H9 (cell line): Measurements from ENCODE around the gene IQSEC1. TPM values are rescaled to one million over a fixed set of nuclear protein-coding genes. Genes with fewer than 3 reads are reported as not detected.

ENCODE experiments used
- DNase-seq: peaks from one replicate; pipeline ENCODE4 v3.0.0-alpha.2; 2017
- H2AFZ ChIP-seq: one replicate; pipeline ENCODE4 v1.6.1; 2013; ENCODE audit warnings: mild to moderate bottlenecking, low read length, control low read depth, moderate library complexity
- H2AK5ac ChIP-seq: 2 replicates; pipeline ENCODE4 v1.6.1; 2013; ENCODE audit warnings: low read length, control low read depth, mixed read lengths; ENCODE audit not compliant: insufficient read length
- H2BK120ac ChIP-seq: one replicate; pipeline ENCODE4 v1.6.1; 2013; ENCODE audit warnings: low read depth, mild to moderate bottlenecking, low read length, control low read depth, inconsistent platforms; ENCODE audit not compliant: poor library complexity, severe bottlenecking
- H2BK12ac ChIP-seq: 2 replicates; pipeline ENCODE4 v1.6.1; 2013; ENCODE audit warnings: low read length, control low read depth, mixed read lengths, low read depth; ENCODE audit not compliant: insufficient read length
- H2BK15ac ChIP-seq: 2 replicates; pipeline ENCODE4 v1.6.1; 2013; ENCODE audit warnings: low read depth, low read length, control low read depth
- H2BK20ac ChIP-seq: one replicate; pipeline ENCODE4 v1.6.1; 2013; ENCODE audit warnings: low read depth, mild to moderate bottlenecking, low read length, control low read depth, inconsistent platforms; ENCODE audit not compliant: poor library complexity, severe bottlenecking
- H2BK5ac ChIP-seq: 2 replicates; pipeline ENCODE4 v1.6.1; 2013; ENCODE audit warnings: low read length, control low read depth, mixed read lengths; ENCODE audit not compliant: insufficient read length
- H3K14ac ChIP-seq: 2 replicates; pipeline ENCODE4 v1.6.1; 2013; ENCODE audit warnings: low read length, control low read depth; ENCODE audit not compliant: insufficient read depth
- H3K18ac ChIP-seq: 2 replicates; pipeline ENCODE4 v1.6.1; 2013; ENCODE audit warnings: low read depth, mild to moderate bottlenecking, mixed read lengths, low read length, control low read depth; ENCODE audit not compliant: insufficient read length
- H3K23ac ChIP-seq: 2 replicates; pipeline ENCODE4 v1.6.1; 2013; ENCODE audit warnings: low read length, control low read depth, mixed read lengths, low read depth; ENCODE audit not compliant: insufficient read length
- H3K23me2 ChIP-seq: 2 replicates; pipeline ENCODE4 v1.6.1; 2013; ENCODE audit warnings: low read depth, mild to moderate bottlenecking, mixed read lengths, low read length, control low read depth; ENCODE audit not compliant: insufficient read length, poor library complexity, severe bottlenecking
- H3K27ac ChIP-seq: 2 replicates; pipeline ENCODE4 v1.5.1; 2013; ENCODE audit warnings: low read length, control low read depth, mixed read lengths, low read depth; ENCODE audit not compliant: insufficient read length
- H3K27me3 ChIP-seq: 2 replicates; pipeline ENCODE4 v1.6.1; 2013; ENCODE audit warnings: low read length, control low read depth, inconsistent platforms; ENCODE audit not compliant: insufficient read depth
- H3K4ac ChIP-seq: 2 replicates; pipeline ENCODE4 v1.6.1; 2013; ENCODE audit warnings: low read depth, mild to moderate bottlenecking, control low read depth, inconsistent platforms, low read length, moderate library complexity
- H3K4me1 ChIP-seq: 2 replicates; pipeline ENCODE4 v1.6.1; 2013; ENCODE audit warnings: low read length, control low read depth, inconsistent platforms; ENCODE audit not compliant: insufficient read depth
- H3K4me2 ChIP-seq: 2 replicates; pipeline ENCODE4 v1.6.1; 2013; ENCODE audit warnings: low read length, control low read depth, mixed read lengths; ENCODE audit not compliant: insufficient read length, insufficient read depth
- H3K56ac ChIP-seq: 2 replicates; pipeline ENCODE4 v1.6.1; 2013; ENCODE audit warnings: low read depth, mild to moderate bottlenecking, mixed read lengths, low read length, control low read depth; ENCODE audit not compliant: insufficient read length
- H3K79me1 ChIP-seq: 2 replicates; pipeline ENCODE4 v1.6.1; 2013; ENCODE audit warnings: low read depth, mild to moderate bottlenecking, moderate library complexity, low read length, control low read depth, inconsistent platforms; ENCODE audit not compliant: insufficient read depth, poor library complexity, severe bottlenecking
- H3K79me2 ChIP-seq: 2 replicates; pipeline ENCODE4 v1.6.1; 2013; ENCODE audit warnings: low read length, control low read depth, inconsistent platforms; ENCODE audit not compliant: insufficient read depth
- H3K9ac ChIP-seq: 2 replicates; pipeline ENCODE4 v1.6.1; 2013; ENCODE audit warnings: low read length, control low read depth, mixed read lengths; ENCODE audit not compliant: insufficient read length; ENCODE audit errors: extremely low read depth
- H3K9me3 ChIP-seq: one replicate; pipeline ENCODE4 v1.6.1; 2013; ENCODE audit warnings: low read depth, low read length, inconsistent platforms; ENCODE audit not compliant: control insufficient read depth
- H3T11ph ChIP-seq: one replicate; pipeline ENCODE4 v1.6.1; 2013; ENCODE audit warnings: mild to moderate bottlenecking, low read length, control low read depth, inconsistent platforms
- H4K20me1 ChIP-seq: one replicate; pipeline ENCODE4 v1.6.1; 2013; ENCODE audit not compliant: control insufficient read depth, insufficient read length, insufficient read depth
- H4K5ac ChIP-seq: 2 replicates; pipeline ENCODE4 v1.6.1; 2013; ENCODE audit warnings: low read depth, mild to moderate bottlenecking, mixed read lengths, low read length, control low read depth; ENCODE audit not compliant: insufficient read length
- H4K8ac ChIP-seq: replicated peaks from 2 replicates; pipeline ENCODE4 v1.6.1; 2013; ENCODE audit warnings: low read length, control low read depth, mixed read lengths, low read depth; ENCODE audit not compliant: insufficient read length
- H4K91ac ChIP-seq: 2 replicates; pipeline ENCODE4 v1.6.1; 2013; ENCODE audit warnings: low read depth, mild to moderate bottlenecking, moderate library complexity, mixed read lengths, low read length, control low read depth; ENCODE audit not compliant: insufficient read length
- H3K27ac Mint-ChIP-seq, 3 experiments: 2 replicates in 2 of 3; 3 replicates in 1 of 3; pipeline ENCODE4 v1.8.0; 2020 to 2021; ENCODE audit warnings: mixed read lengths in 3 of 3, mild to moderate bottlenecking in 1 of 3, moderate library complexity in 1 of 3
- H3K27me3 Mint-ChIP-seq: 2 replicates; pipeline ENCODE4 v1.8.0; 2021; ENCODE audit warnings: low read depth, mild to moderate bottlenecking, moderate library complexity, mixed read lengths
- H3K36me3 Mint-ChIP-seq, 3 experiments: 2 replicates in 2 of 3; 3 replicates in 1 of 3; pipeline ENCODE4 v1.8.0; 2020 to 2021; ENCODE audit warnings: low read depth in 3 of 3, mixed read lengths in 3 of 3; ENCODE audit not compliant: insufficient read depth in 1 of 3
- H3K4me1 Mint-ChIP-seq, 2 experiments: 2 replicates each; pipeline ENCODE4 v1.8.0; 2020; ENCODE audit warnings: mixed read lengths in 2 of 2
- H3K4me3 Mint-ChIP-seq, 2 experiments: 2 replicates in 1 of 2; 3 replicates in 1 of 2; pipeline ENCODE4 v1.8.0; 2020 to 2021; ENCODE audit warnings: mild to moderate bottlenecking in 2 of 2, mixed read lengths in 2 of 2, moderate library complexity in 1 of 2
- H3K9me3 Mint-ChIP-seq, 2 experiments: 2 replicates in 1 of 2; 3 replicates in 1 of 2; pipeline ENCODE4 v1.8.0; 2020; ENCODE audit warnings: mild to moderate bottlenecking in 2 of 2, mixed read lengths in 2 of 2, moderate library complexity in 1 of 2
- WGBS: extraction: QIAGEN DNeasy Blood & Tissue Kit; methylation state at CpG from one replicate; pipeline ENCODE4 v1.1.7; 2013; ENCODE audit warnings: missing lambda C conversion rate, low lambda C conversion rate, mixed read lengths; ENCODE audit not compliant: insufficient read length; ENCODE audit errors: extremely low coverage; 5-methylcytosine and 5-hydroxymethylcytosine counted together
- total RNA-seq: library from RNA; stranded (reverse); gene quantifications from 2 replicates; pipeline ENCODE4 v1.2.1, GENCODE V29; 2021
- TF ChIP-seq, protein P1 (sequence below): fragments of 200-600 bp; sonication (generic); conservative IDR thresholded peaks from 3 replicates; pipeline ENCODE4 v1.8.0; 2021; ENCODE audit warnings: antibody characterized with exemption, mild to moderate bottlenecking

The IQSEC1 gene
- total RNA-seq, 1 experiment from 2014 or later, result 19.1 TPM

- Histone ChIP-seq H3K23ac (no peak overlapping the region), H3K23me2 (no peaks in the 10 kb centered on the region), H3K56ac (no peak overlapping the region), H2AK5ac (no peak overlapping the region), H3K4me2 (no peak overlapping the region), H2BK15ac (no peak overlapping the region), H3K4ac (no peak overlapping the region), H2AFZ (no peak overlapping the region), H3K14ac (no peak overlapping the region; the same call in 1 of the 2 replicates), H4K5ac (no peak overlapping the region), H2BK5ac (no peak overlapping the region), H2BK20ac (no peak overlapping the region), H3K4me1 (no peaks in the 10 kb centered on the region), H4K20me1 (no peaks in the 10 kb centered on the region), H4K8ac (no peak overlapping the region), H2BK120ac (no peak overlapping the region), H3K9me3 (no peaks in the 10 kb centered on the region), H3K9ac (no peak overlapping the region), H4K91ac (no peak overlapping the region), H3K27ac (no peak overlapping the region), H3T11ph (no peak overlapping the region), H3K27me3 (no peaks in the 10 kb centered on the region), H3K79me1 (no peaks in the 10 kb centered on the region), H3K18ac (no peak overlapping the region), H3K79me2 (no peaks in the 10 kb centered on the region), H2BK12ac (no peak overlapping the region)
- Mint-ChIP-seq H3K27me3 (no peaks in the 10 kb centered on the region), H3K27ac (peak overlapping the region in 1 of 3 experiments; percentile 39; a peak in 2 of 7 replicates), H3K4me1 (peaks cover 0 to 12% of the 10 kb centered on the region in 2 experiments; a peak in 2 of 4 replicates), H3K36me3 (no peaks in the 10 kb centered on the region), H3K9me3 (no peaks in the 10 kb centered on the region), H3K4me3 (no peak overlapping the region; a peak in 1 of 5 replicates)
- no CpG with 5 or more reads among the region's 20 CpGs for WGBS
- no peak for DNase-seq
- TF ChIP-seq, protein P1, sequence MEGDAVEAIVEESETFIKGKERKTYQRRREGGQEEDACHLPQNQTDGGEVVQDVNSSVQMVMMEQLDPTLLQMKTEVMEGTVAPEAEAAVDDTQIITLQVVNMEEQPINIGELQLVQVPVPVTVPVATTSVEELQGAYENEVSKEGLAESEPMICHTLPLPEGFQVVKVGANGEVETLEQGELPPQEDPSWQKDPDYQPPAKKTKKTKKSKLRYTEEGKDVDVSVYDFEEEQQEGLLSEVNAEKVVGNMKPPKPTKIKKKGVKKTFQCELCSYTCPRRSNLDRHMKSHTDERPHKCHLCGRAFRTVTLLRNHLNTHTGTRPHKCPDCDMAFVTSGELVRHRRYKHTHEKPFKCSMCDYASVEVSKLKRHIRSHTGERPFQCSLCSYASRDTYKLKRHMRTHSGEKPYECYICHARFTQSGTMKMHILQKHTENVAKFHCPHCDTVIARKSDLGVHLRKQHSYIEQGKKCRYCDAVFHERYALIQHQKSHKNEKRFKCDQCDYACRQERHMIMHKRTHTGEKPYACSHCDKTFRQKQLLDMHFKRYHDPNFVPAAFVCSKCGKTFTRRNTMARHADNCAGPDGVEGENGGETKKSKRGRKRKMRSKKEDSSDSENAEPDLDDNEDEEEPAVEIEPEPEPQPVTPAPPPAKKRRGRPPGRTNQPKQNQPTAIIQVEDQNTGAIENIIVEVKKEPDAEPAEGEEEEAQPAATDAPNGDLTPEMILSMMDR, result no peak
Measured at GRCh38 chr3:13122081-13123012, 49.1 kb upstream of the IQSEC1 start.
